Limb (tissue), 2 donors: ENCODE measurements around the gene CHST7.

Experiments used
- DNase-seq, 2 donors: peaks; one replicate each; pipeline ENCODE4 v3.0.0-alpha.2; 2016; ENCODE audit errors: extremely low spot score in 2 of 2

The CHST7 gene

GRCh38 chrX:46607916-46608315 lies 34.4 kb downstream of the CHST7 start:
- DNase-seq = no peak

GRCh38 chrX:46610070-46610658 lies 36.6 kb downstream of the CHST7 start:
- no peak for DNase-seq

GRCh38 chrX:46611658-46612362 lies 38.2 kb downstream of the CHST7 start:
- no peak for DNase-seq

GRCh38 chrX:46617906-46618305 lies 44.3 kb downstream of the CHST7 start:
- DNase-seq = no peak

GRCh38 chrX:46618947-46619346 lies 45.4 kb downstream of the CHST7 start:
- no peak for DNase-seq

- DNase-seq = no peak
Observed at GRCh38 chrX:46620505-46620904, 46.9 kb downstream of the CHST7 start.

GRCh38 chrX:46621572-46621971 lies 48.0 kb downstream of the CHST7 start:
- DNase-seq = no peak

GRCh38 chrX:46624090-46624786 lies 50.7 kb downstream of the CHST7 start:
- no peak for DNase-seq

- no peak for DNase-seq
Observed at GRCh38 chrX:46626566-46626965, 53.0 kb downstream of the CHST7 start.

GRCh38 chrX:46627062-46627461 lies 53.5 kb downstream of the CHST7 start:
- DNase-seq = no peak

GRCh38 chrX:46627711-46628419 lies 54.3 kb downstream of the CHST7 start:
- DNase-seq = no peak

GRCh38 chrX:46628460-46629371 lies 55.2 kb downstream of the CHST7 start:
- no peak for DNase-seq

- no peak for DNase-seq
Observed at GRCh38 chrX:46630141-46630540, 56.6 kb downstream of the CHST7 start.

- no peak for DNase-seq
Observed at GRCh38 chrX:46634577-46634976, 61.0 kb downstream of the CHST7 start.

GRCh38 chrX:46635186-46635585 lies 61.6 kb downstream of the CHST7 start:
- no peak for DNase-seq

- no peak for DNase-seq
Observed at GRCh38 chrX:46636223-46636622, 62.7 kb downstream of the CHST7 start.

- no peak for DNase-seq
Observed at GRCh38 chrX:46637938-46638337, 64.4 kb downstream of the CHST7 start.

- no peak for DNase-seq
Observed at GRCh38 chrX:46642145-46642544, 68.6 kb downstream of the CHST7 start.

GRCh38 chrX:46643636-46644035 lies 70.1 kb downstream of the CHST7 start:
- DNase-seq = no peak

GRCh38 chrX:46645614-46646013 lies 72.0 kb downstream of the CHST7 start:
- no peak for DNase-seq

- DNase-seq = no peak
Observed at GRCh38 chrX:46647251-46647650, 73.7 kb downstream of the CHST7 start.
